Erythroblast (primary cell): ENCODE results near the gene SGF29.

ENCODE experiments used
- GATA1 ChIP-seq: IDR thresholded peaks from 2 replicates; pipeline ENCODE4 v1.6.1; 2011; ENCODE audit warnings: low read depth, mild to moderate bottlenecking, control low read depth, low read length, moderate library complexity
- POLR2A ChIP-seq: IDR thresholded peaks from 2 replicates; pipeline ENCODE4 v1.6.1; 2011; ENCODE audit warnings: mild to moderate bottlenecking, low read length

GRCh38 chr16:28513484-28514181 lies 40.1 kb upstream of the SGF29 start:
- TF ChIP-seq POLR2A (no peak), GATA1 (no peak)
